HCT116 (cell line): ENCODE data around the gene OTOP2. TPM values are rescaled to one million over a fixed set of nuclear protein-coding genes. Genes with fewer than 3 reads are reported as not detected.

ENCODE experiments used
- ATAC-seq: fragments of 200-7000 bp; cut with Tn5 transposase; 2 replicates; pipeline ENCODE4 v1.9.1; 2020; ENCODE audit warnings: mild to moderate bottlenecking, moderate library complexity
- BruUV-seq: library from RNA; stranded (reverse); fragments of 400-500 nt; replicated peaks from 2 replicates; lab custom pipeline; 2021; lab: Mats Ljungman, UMichigan
- CTCF ChIA-PET: fragments of 300-600 bp; sonication (Branson Sonifier 250); formaldehyde crosslinking; loops from one replicate; lab custom pipeline; 2021; ENCODE audit warnings: antibody characterized with exemption; lab: Charles Lee
- POLR2A ChIA-PET: fragments of 300-600, 350-600 bp; sonication (Branson Sonifier 250); formaldehyde crosslinking; loops from one replicate; lab custom pipeline; 2021; ENCODE audit warnings: antibody characterized with exemption; lab: Charles Lee
- RAD21 ChIA-PET, 2 experiments: fragments of 300-600 bp; sonication (Branson Sonifier 250); formaldehyde crosslinking; loops; one replicate each; lab custom pipeline; 2023; ENCODE audit warnings: low total read pairs in 2 of 2; ENCODE audit not compliant: uncharacterized antibody in 2 of 2, unreplicated experiment in 2 of 2, low non-redundant PET in 1 of 2; lab: Charles Lee
- DNase-seq: peaks from one replicate; pipeline ENCODE4 v3.0.0-alpha.2; 2010; ENCODE audit warnings: low read depth, low spot score
- H2AFZ ChIP-seq: fragments of 200-600 bp; shearing (Covaris generic), sonication (generic); 2 replicates; pipeline ENCODE4 v1.6.1; 2017; ENCODE audit warnings: low read depth, mixed run types, mixed read lengths, antibody characterized with exemption, low read length; ENCODE audit not compliant: poor library complexity, severe bottlenecking
- H3K27ac ChIP-seq: 2 replicates; pipeline ENCODE4 v1.5.1; 2012; ENCODE audit warnings: low read depth, low read length
- H3K27me3 ChIP-seq: fragments of 200-600 bp; sonication (generic); 2 replicates; pipeline ENCODE4 v1.6.1; 2016; ENCODE audit warnings: mixed run types, low read length, mixed read lengths; ENCODE audit not compliant: insufficient read depth
- H3K36me3 ChIP-seq, 2 experiments: fragments of 200-500 bp in 1 of 2; fragments of 200-600 bp in 1 of 2; sonication (Bioruptor generic) in 1 of 2; sonication (generic) in 1 of 2; 2 replicates each; pipeline versions ENCODE4 v1.5.1 to v1.6.1; 2014 to 2016; ENCODE audit warnings: low read length in 2 of 2, inconsistent platforms in 1 of 2, mixed read lengths in 1 of 2, mixed run types in 1 of 2; ENCODE audit not compliant: insufficient read depth in 2 of 2, control insufficient read depth in 1 of 2
- H3K4me1 ChIP-seq, 2 experiments: fragments of 200-600 bp in 1 of 2; sonication (generic) in 1 of 2; 2 replicates each; pipeline versions ENCODE4 v1.5.1 to v1.6.1; 2012 to 2017; ENCODE audit warnings: low read length in 2 of 2, inconsistent platforms in 1 of 2, mild to moderate bottlenecking in 1 of 2, mixed read lengths in 1 of 2, mixed run types in 1 of 2, moderate library complexity in 1 of 2; ENCODE audit not compliant: insufficient read depth in 2 of 2, control insufficient read depth in 1 of 2
- H3K4me2 ChIP-seq: fragments of 200-600 bp; sonication (generic); 2 replicates; pipeline ENCODE4 v1.6.1; 2017; ENCODE audit warnings: mixed run types, low read length, mixed read lengths
- H3K4me3 ChIP-seq, 2 experiments: fragments of 200-600 bp in 1 of 2; sonication (generic) in 1 of 2; replicated peaks in 1 of 2; 2 replicates each; pipeline ENCODE4 v1.5.1; 2011 to 2016; ENCODE audit warnings: low read length in 2 of 2, control low read depth in 1 of 2, low read depth in 1 of 2, mild to moderate bottlenecking in 1 of 2, mixed read lengths in 1 of 2, mixed run types in 1 of 2
- H3K79me2 ChIP-seq: fragments of 200-600 bp; sonication (generic); 2 replicates; pipeline ENCODE4 v1.6.1; 2017; ENCODE audit warnings: mild to moderate bottlenecking, mixed run types, low read length, moderate library complexity, mixed read lengths; ENCODE audit not compliant: insufficient read depth
- H3K9ac ChIP-seq: fragments of 200-600 bp; sonication (generic); 2 replicates; pipeline ENCODE4 v1.6.1; 2016; ENCODE audit warnings: low read length, mixed read lengths
- H3K9me2 ChIP-seq: fragments of 200-600 bp; sonication (generic), shearing (Covaris generic); 2 replicates; pipeline ENCODE4 v1.6.1; 2017; ENCODE audit warnings: mixed run types, mild to moderate bottlenecking, moderate library complexity; ENCODE audit not compliant: insufficient read depth
- H3K9me3 ChIP-seq, 2 experiments: fragments of 200-500 bp in 1 of 2; fragments of 200-600 bp in 1 of 2; sonication (Bioruptor generic) in 1 of 2; sonication (generic) in 1 of 2; 2 replicates each; pipeline ENCODE4 v1.6.1; 2014 to 2017; ENCODE audit warnings: low read length in 2 of 2, mixed read lengths in 2 of 2, inconsistent platforms in 1 of 2, low read depth in 1 of 2, mild to moderate bottlenecking in 1 of 2, mixed run types in 1 of 2, moderate library complexity in 1 of 2; ENCODE audit not compliant: control insufficient read depth in 1 of 2, insufficient read depth in 1 of 2
- H4K20me1 ChIP-seq: fragments of 200-600 bp; sonication (generic), shearing (Covaris generic); 2 replicates; pipeline ENCODE4 v1.6.1; 2017; ENCODE audit warnings: mixed run types, mild to moderate bottlenecking, moderate library complexity; ENCODE audit not compliant: insufficient read depth
- ATF3 ChIP-seq: IDR thresholded peaks from 2 replicates; pipeline ENCODE4 v1.6.1; 2012
- EGR1 ChIP-seq: IDR thresholded peaks from 2 replicates; pipeline ENCODE4 v1.6.1; 2012; ENCODE audit warnings: low read depth
- ELF1 ChIP-seq: IDR thresholded peaks from 2 replicates; pipeline ENCODE4 v1.6.1; 2012; ENCODE audit warnings: low read depth, borderline replicate concordance
- EZH2 ChIP-seq: fragments of 200-600 bp; sonication (generic); IDR thresholded peaks from 2 replicates; pipeline ENCODE4 v1.6.1; 2017; ENCODE audit warnings: antibody characterized with exemption, mixed run types
- EZH2phosphoT487 ChIP-seq: fragments of 200-600 bp; IDR thresholded peaks from 2 replicates; pipeline ENCODE4 v1.6.1; 2018; ENCODE audit warnings: antibody characterized with exemption, borderline replicate concordance
- FOSL1 ChIP-seq: IDR thresholded peaks from 2 replicates; pipeline ENCODE4 v1.6.1; 2012; ENCODE audit warnings: low read depth
- JUND ChIP-seq: IDR thresholded peaks from 2 replicates; pipeline ENCODE4 v1.6.1; 2012
- MAX ChIP-seq: IDR thresholded peaks from 2 replicates; pipeline ENCODE4 v1.6.1; 2012
- POLR2A ChIP-seq: IDR thresholded peaks from 2 replicates; pipeline ENCODE4 v1.7.0; 2011; ENCODE audit warnings: borderline replicate concordance; ENCODE audit not compliant: insufficient read depth, insufficient read length; ENCODE audit errors: extremely low read depth
- POLR2AphosphoS5 ChIP-seq: IDR thresholded peaks from 2 replicates; pipeline ENCODE4 v1.6.1; 2011; ENCODE audit warnings: mild to moderate bottlenecking, low read depth, low read length, moderate library complexity
- RAD21 ChIP-seq: IDR thresholded peaks from 2 replicates; pipeline ENCODE4 v1.6.1; 2012; ENCODE audit warnings: low read depth, mild to moderate bottlenecking
- REST ChIP-seq: IDR thresholded peaks from 2 replicates; pipeline ENCODE4 v1.6.1; 2012; ENCODE audit warnings: low read depth
- SIN3A ChIP-seq: IDR thresholded peaks from 2 replicates; pipeline ENCODE4 v1.6.1; 2012; ENCODE audit warnings: low read depth
- SRF ChIP-seq: IDR thresholded peaks from 2 replicates; pipeline ENCODE4 v1.6.1; 2012; ENCODE audit warnings: low read depth
- TCF7L2 ChIP-seq: IDR thresholded peaks from 2 replicates; pipeline ENCODE4 v1.7.0; 2011; ENCODE audit warnings: borderline replicate concordance, inconsistent platforms; ENCODE audit not compliant: insufficient read depth, insufficient read length; ENCODE audit errors: extremely low read depth
- YY1 ChIP-seq: IDR thresholded peaks from 2 replicates; pipeline ENCODE4 v1.6.1; 2011; ENCODE audit warnings: low read length, low read depth, moderate library complexity, mild to moderate bottlenecking; ENCODE audit not compliant: insufficient replicate concordance; ENCODE audit errors: extremely low read depth
- ZBTB33 ChIP-seq: IDR thresholded peaks from 2 replicates; pipeline ENCODE4 v1.6.1; 2011; ENCODE audit warnings: mild to moderate bottlenecking, low read length, moderate library complexity; ENCODE audit not compliant: insufficient replicate concordance; ENCODE audit errors: extremely low read depth
- ZFX ChIP-seq: fragments of 450-650 bp; IDR thresholded peaks from 2 replicates; pipeline ENCODE4 v1.6.1; 2017
- ZNF274 ChIP-seq: fragments of 200-500 bp; sonication (Bioruptor generic); IDR thresholded peaks from 2 replicates; pipeline ENCODE4 v1.6.1; 2014; ENCODE audit warnings: mild to moderate bottlenecking, low read depth, low read length, inconsistent platforms
- intact Hi-C: fragments of 100-400 bp; cut with micrococcal nuclease; formaldehyde crosslinking; loops from 2 replicates; pipeline ENCODE4 v1.10.0; 2022
- total RNA-seq: library from RNA; stranded (reverse); gene quantifications from one replicate; pipeline ENCODE4 v1.2.1, GENCODE V29; 2021; ENCODE audit not compliant: unreplicated experiment

OTOP2 gene
- total RNA-seq, 1 experiment from 2014 or later: not detected

- Histone ChIP-seq H3K4me2 (no peak overlapping the region), H3K27me3 (no peaks in the 10 kb centered on the region), H3K79me2 (no peaks in the 10 kb centered on the region), H3K9me2 (no peaks in the 10 kb centered on the region), H3K9me3 (no peaks in the 10 kb centered on the region), H2AFZ (no peak overlapping the region), H3K9ac (no peak overlapping the region), H3K27ac (no peak overlapping the region), H3K4me3 (no peak overlapping the region), H4K20me1 (no peaks in the 10 kb centered on the region), H3K4me1 (peaks cover 7 to 21% of the 10 kb centered on the region in 2 experiments), H3K36me3 (no peaks in the 10 kb centered on the region)
- POLR2A ChIA-PET: no interaction called here
- BruUV-seq: no TSS peak
- RAD21 ChIA-PET: no interaction called here
- ATAC-seq: no peak
- TF ChIP-seq ZBTB33 (no peak), SRF (no peak), YY1 (no peak), EGR1 (no peak), ATF3 (no peak), TCF7L2 (no peak), SIN3A (no peak), POLR2A (no peak), ELF1 (no peak), JUND (no peak), ZNF274 (no peak), ZFX (no peak), EZH2 (no peak), EZH2phosphoT487 (no peak), POLR2AphosphoS5 (no peak), RAD21 (no peak), FOSL1 (no peak), REST (no peak), MAX (no peak)
- DNase-seq: no peak
- CTCF ChIA-PET: no interaction called here
- intact Hi-C loops: no loop called here
Observed at GRCh38 chr17:74977802-74978201, 53.7 kb downstream of the OTOP2 start.
